MM.1S (cell line): ENCODE results near the gene TMEM121B.

ENCODE experiments used
- DNase-seq: peaks from one replicate; pipeline ENCODE4 v3.0.0-alpha.2; 2015
- H2AFZ ChIP-seq: fragments of 300-600 bp; sonication (generic); 2 replicates; pipeline ENCODE4 v1.6.0; 2016; ENCODE audit warnings: antibody characterized with exemption, low read length
- H3F3A ChIP-seq: fragments of 300-600 bp; sonication (generic); 2 replicates; pipeline ENCODE4 v1.6.1; 2016; ENCODE audit warnings: mild to moderate bottlenecking, antibody characterized with exemption, low read length, moderate library complexity, mixed read lengths; ENCODE audit not compliant: insufficient read depth
- H3K27ac ChIP-seq: fragments of 300-600 bp; sonication (generic); 2 replicates; pipeline ENCODE4 v1.5.1; 2016; ENCODE audit warnings: mild to moderate bottlenecking, low read length
- H3K27me3 ChIP-seq: fragments of 300-600 bp; sonication (generic); replicated peaks from 2 replicates; pipeline ENCODE4 v1.6.0; 2016; ENCODE audit warnings: low read length; ENCODE audit not compliant: insufficient read depth
- H3K36me3 ChIP-seq: fragments of 300-600 bp; sonication (generic); replicated peaks from 2 replicates; pipeline ENCODE4 v1.6.1; 2016; ENCODE audit warnings: mild to moderate bottlenecking, low read length, mixed read lengths; ENCODE audit not compliant: insufficient read depth
- H3K4me1 ChIP-seq: fragments of 300-600 bp; sonication (generic); 2 replicates; pipeline ENCODE4 v1.6.1; 2016; ENCODE audit warnings: low read length, mixed read lengths
- H3K4me2 ChIP-seq: fragments of 300-600 bp; sonication (generic); 2 replicates; pipeline ENCODE4 v1.6.0; 2016; ENCODE audit warnings: low read depth, low read length
- H3K4me3 ChIP-seq: fragments of 300-600 bp; sonication (generic); 2 replicates; pipeline ENCODE4 v1.5.1; 2016; ENCODE audit warnings: low read length, mixed read lengths
- H3K79me2 ChIP-seq: fragments of 300-600 bp; sonication (generic); 2 replicates; pipeline ENCODE4 v1.6.1; 2016; ENCODE audit warnings: mixed run types, low read length, mixed read lengths
- H3K9ac ChIP-seq: fragments of 300-600 bp; sonication (generic); 2 replicates; pipeline ENCODE4 v1.6.1; 2016; ENCODE audit warnings: low read length, mixed read lengths
- H3K9me2 ChIP-seq: fragments of 300-600 bp; sonication (generic); replicated peaks from 2 replicates; pipeline ENCODE4 v1.6.1; 2016; ENCODE audit warnings: mild to moderate bottlenecking, low read length, mixed read lengths; ENCODE audit not compliant: insufficient read depth
- H3K9me3 ChIP-seq: fragments of 300-600 bp; sonication (generic); replicated peaks from 2 replicates; pipeline ENCODE4 v1.6.1; 2016; ENCODE audit warnings: mild to moderate bottlenecking, low read length, mixed read lengths; ENCODE audit not compliant: insufficient read depth
- H4K20me1 ChIP-seq: fragments of 300-600 bp; sonication (generic); 2 replicates; pipeline ENCODE4 v1.6.1; 2016; ENCODE audit warnings: mild to moderate bottlenecking, low read length, moderate library complexity, mixed read lengths; ENCODE audit not compliant: insufficient read depth
- EZH2 ChIP-seq: fragments of 300-600 bp; sonication (generic); optimal IDR thresholded peaks from 2 replicates; pipeline ENCODE3; 2017; ENCODE audit warnings: low read depth, mild to moderate bottlenecking, antibody characterized with exemption, low read length, mixed read lengths
- EZH2phosphoT487 ChIP-seq: fragments of 300-600 bp; sonication (generic); IDR thresholded peaks from 2 replicates; pipeline ENCODE4 v1.6.1; 2018; ENCODE audit warnings: antibody characterized with exemption, low read length
- TF ChIP-seq, protein P1 (sequence below): fragments of 300-600 bp; sonication (generic); IDR thresholded peaks from 2 replicates; pipeline ENCODE4 v1.5.1; 2016; ENCODE audit warnings: antibody characterized with exemption, low read length, mixed read lengths

Gene TMEM121B

DNA sequence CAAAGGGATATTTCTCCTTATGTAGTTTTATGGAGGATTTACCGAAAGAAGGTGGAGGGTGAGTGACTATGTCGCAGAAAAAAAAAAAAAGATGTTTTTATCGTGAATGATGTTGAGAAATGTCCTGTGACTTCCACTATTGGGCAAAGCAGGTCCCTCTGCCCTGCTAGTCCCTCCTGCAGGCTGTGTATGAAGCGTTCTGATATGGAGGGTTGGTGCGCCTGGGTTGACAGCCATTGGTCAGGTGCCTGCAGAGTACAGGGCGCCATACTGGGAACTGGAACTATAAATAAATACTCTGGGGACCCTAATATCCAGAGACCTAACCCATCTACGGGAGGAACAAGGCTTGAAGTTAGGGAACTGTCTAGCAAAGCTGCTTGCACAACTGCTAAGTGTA lies 34.9 kb downstream of the TMEM121B start:
- Histone ChIP-seq H3F3A (peaks cover 14% of the 10 kb centered on the region), H3K4me3 (no peak overlapping the region), H3K9me2 (no peaks in the 10 kb centered on the region), H2AFZ (no peak overlapping the region), H3K4me1 (peaks cover 22% of the 10 kb centered on the region), H3K4me2 (no peak overlapping the region), H4K20me1 (no peaks in the 10 kb centered on the region), H3K9me3 (no peaks in the 10 kb centered on the region), H3K27ac (no peak overlapping the region), H3K36me3 (no peaks in the 10 kb centered on the region), H3K9ac (no peak overlapping the region), H3K79me2 (peaks cover 26% of the 10 kb centered on the region), H3K27me3 (no peaks in the 10 kb centered on the region)
- TF ChIP-seq EZH2phosphoT487 (no peak), EZH2 (no peak)
- TF ChIP-seq, protein P1, sequence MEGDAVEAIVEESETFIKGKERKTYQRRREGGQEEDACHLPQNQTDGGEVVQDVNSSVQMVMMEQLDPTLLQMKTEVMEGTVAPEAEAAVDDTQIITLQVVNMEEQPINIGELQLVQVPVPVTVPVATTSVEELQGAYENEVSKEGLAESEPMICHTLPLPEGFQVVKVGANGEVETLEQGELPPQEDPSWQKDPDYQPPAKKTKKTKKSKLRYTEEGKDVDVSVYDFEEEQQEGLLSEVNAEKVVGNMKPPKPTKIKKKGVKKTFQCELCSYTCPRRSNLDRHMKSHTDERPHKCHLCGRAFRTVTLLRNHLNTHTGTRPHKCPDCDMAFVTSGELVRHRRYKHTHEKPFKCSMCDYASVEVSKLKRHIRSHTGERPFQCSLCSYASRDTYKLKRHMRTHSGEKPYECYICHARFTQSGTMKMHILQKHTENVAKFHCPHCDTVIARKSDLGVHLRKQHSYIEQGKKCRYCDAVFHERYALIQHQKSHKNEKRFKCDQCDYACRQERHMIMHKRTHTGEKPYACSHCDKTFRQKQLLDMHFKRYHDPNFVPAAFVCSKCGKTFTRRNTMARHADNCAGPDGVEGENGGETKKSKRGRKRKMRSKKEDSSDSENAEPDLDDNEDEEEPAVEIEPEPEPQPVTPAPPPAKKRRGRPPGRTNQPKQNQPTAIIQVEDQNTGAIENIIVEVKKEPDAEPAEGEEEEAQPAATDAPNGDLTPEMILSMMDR, result no peak
- DNase-seq, result no peak

DNA sequence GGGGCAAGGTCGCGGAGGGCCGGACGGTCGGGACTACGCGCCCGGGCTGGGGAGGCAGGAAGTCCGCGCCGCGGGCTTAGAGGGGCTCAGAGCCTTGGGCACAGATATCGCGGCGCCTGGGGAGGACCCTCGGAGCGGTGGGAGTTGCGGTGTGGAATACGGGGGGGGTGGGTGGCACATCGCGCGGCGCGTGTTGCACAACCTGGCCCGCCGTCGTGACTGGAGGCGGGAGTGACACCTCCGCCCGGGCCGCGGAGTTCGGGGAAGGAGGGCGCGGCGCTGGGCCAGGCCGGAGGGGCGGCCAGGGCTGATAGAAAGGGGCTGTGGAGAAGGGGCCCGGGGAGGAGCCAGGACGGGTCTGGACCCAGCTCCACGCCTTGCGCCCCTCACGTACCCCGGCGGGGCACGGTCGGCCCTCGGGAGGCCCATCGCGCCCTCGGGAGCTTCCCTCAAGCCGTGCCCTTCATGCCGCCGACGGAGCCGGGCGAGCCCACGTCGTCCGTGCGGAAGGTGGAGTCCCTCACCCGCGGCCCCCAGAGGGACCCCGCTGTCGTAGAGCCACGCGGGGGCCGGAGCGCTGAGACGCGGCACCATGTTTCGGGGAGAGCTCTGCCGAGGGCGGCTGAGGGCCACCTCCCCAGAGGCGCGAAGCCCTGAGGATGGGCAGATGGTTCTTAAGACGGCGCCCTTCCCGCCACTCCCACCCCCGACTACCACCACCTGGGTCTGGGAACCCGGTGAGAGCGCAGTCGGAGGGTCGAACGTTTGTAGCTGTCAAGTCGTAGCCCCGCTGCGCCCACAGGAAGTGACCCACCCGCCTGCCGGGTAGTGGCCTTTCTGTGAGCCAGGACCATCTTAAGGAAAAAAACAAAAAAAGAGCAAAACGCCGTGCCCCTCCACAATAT lies 35.6 kb downstream of the TMEM121B start:
- no peaks in the 10 kb centered on the region for H3K9me2 ChIP-seq
- no peaks in the 10 kb centered on the region for H4K20me1 ChIP-seq
- H3K36me3 ChIP-seq, result no peaks in the 10 kb centered on the region
- peaks cover 14% of the 10 kb centered on the region for H3F3A ChIP-seq
- peaks cover 22% of the 10 kb centered on the region for H3K79me2 ChIP-seq
- no peaks in the 10 kb centered on the region for H3K27me3 ChIP-seq
- H3K4me2 ChIP-seq, result peak overlapping the region; percentile 86
- peak overlapping the region; percentile 89 for H3K4me3 ChIP-seq
- H2AFZ ChIP-seq, result peak overlapping the region; percentile 92
- no peaks in the 10 kb centered on the region for H3K9me3 ChIP-seq
- DNase-seq, result no peak
- H3K27ac ChIP-seq, result peak overlapping the region; percentile 18; the same call in 1 of the 2 replicates
- H3K9ac ChIP-seq, result peak overlapping the region; percentile 85
- peaks cover 22% of the 10 kb centered on the region for H3K4me1 ChIP-seq
- TF ChIP-seq EZH2phosphoT487 (no peak), EZH2 (no peak)
- TF ChIP-seq, protein P1, result no peak

DNA sequence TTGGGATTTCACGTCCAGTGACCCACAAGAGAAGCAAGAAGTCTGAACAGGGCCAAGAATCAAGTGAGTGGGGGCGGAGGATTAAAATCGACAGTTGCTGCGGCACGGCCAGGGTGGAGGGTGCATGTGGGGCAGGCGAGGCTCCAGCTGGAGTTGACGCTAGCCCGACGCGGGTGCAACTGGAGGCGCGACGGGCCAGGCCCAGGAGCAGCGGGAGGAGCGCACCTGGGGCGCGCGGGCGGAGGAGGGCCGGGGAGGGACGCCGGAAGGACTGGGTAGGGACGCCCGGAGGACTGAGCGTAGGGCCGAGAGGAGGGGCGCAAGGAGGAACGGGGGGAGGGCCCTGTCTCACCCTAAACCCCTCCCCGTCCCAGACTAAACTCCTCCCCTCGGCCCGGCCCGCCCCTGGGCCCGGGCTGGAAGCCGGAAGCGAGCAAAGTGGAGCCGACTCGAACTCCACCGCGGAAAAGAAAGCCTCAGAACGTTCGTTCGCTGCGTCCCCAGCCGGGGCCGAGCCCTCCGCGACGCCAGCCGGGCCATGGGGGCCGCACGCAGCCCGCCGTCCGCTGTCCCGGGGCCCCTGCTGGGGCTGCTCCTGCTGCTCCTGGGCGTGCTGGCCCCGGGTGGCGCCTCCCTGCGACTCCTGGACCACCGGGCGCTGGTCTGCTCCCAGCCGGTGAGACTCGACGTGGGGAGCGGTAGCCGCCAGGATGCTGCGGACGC lies 36.4 kb downstream of the TMEM121B start, which contains the start of gene IL17RA:
IL17RA (plus strand) TSS at position 447 of the 723 bp plus-strand sequence; CDS start at position 539, 92 bp downstream.
- H3K27ac ChIP-seq, result peak within 1 kb of the TSS; percentile 18; the same call in 1 of the 2 replicates
- H3K4me3 ChIP-seq, result peak within 1 kb of the TSS; percentile 89
- peak within 1 kb of the TSS; percentile 92 for H2AFZ ChIP-seq

More for the DNA sequence above, 36.4 kb downstream of the TMEM121B start, which contains the start of gene IL17RA:
- Histone ChIP-seq H3K4me1 (peaks cover 22% of the 10 kb centered on the region), H3K9ac (peak within 1 kb of the TSS; percentile 85), H3K4me2 (peak within 1 kb of the TSS; percentile 86), H3K36me3 (no peaks in the 10 kb centered on the region), H3K79me2 (peaks cover 22% of the 10 kb centered on the region), H3F3A (peaks cover 14% of the 10 kb centered on the region), H4K20me1 (no peaks in the 10 kb centered on the region), H3K9me2 (no peaks in the 10 kb centered on the region), H3K27me3 (no peaks in the 10 kb centered on the region), H3K9me3 (no peaks in the 10 kb centered on the region)
- DNase-seq, result peak; percentile 91
- TF ChIP-seq, protein P1, result no peak
- no peak for TF ChIP-seq EZH2phosphoT487
- no peak for TF ChIP-seq EZH2
